ENCODE measurements around the gene HSPA12A.

HSPA12A gene

DNA sequence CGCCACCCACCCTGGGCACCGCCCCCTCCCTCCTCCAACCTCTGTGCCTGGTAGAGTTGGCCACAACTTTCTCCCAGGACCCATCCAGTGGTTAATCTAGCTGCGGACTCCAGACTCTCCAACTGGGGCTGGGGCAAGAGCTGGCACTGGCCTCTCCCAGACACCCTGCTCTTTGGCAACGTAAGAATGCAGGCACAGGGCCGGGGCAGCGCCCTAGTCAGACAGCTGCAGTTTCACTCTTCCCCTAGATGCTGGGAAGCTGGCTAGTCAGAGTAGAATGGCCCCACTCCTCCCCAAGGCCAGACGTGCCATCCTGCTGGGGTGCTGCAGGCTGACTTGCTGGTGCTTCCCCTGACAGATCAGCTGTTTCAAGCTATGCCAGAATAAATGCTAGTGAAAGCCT lies 22.1 kb downstream of the HSPA12A start:
- Mint-ChIP-seq H3K4me1 (peaks cover 78% of the 10 kb centered on the region), H3K36me3 (ENCODE audit: low read depth) (no peaks in the 10 kb centered on the region), H3K27ac (peak overlapping the region; percentile 94 to 97 (median 97)), H3K27me3 (ENCODE audit: low read depth) (peaks cover 3% of the 10 kb centered on the region), H3K9me3 (no peaks in the 10 kb centered on the region), H3K4me3 (peak overlapping the region in 1 of 3 experiments; percentile 11)
- TF ChIP-seq, protein P1, sequence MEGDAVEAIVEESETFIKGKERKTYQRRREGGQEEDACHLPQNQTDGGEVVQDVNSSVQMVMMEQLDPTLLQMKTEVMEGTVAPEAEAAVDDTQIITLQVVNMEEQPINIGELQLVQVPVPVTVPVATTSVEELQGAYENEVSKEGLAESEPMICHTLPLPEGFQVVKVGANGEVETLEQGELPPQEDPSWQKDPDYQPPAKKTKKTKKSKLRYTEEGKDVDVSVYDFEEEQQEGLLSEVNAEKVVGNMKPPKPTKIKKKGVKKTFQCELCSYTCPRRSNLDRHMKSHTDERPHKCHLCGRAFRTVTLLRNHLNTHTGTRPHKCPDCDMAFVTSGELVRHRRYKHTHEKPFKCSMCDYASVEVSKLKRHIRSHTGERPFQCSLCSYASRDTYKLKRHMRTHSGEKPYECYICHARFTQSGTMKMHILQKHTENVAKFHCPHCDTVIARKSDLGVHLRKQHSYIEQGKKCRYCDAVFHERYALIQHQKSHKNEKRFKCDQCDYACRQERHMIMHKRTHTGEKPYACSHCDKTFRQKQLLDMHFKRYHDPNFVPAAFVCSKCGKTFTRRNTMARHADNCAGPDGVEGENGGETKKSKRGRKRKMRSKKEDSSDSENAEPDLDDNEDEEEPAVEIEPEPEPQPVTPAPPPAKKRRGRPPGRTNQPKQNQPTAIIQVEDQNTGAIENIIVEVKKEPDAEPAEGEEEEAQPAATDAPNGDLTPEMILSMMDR (IDR thresholded peaks at IDR 0.05; ENCODE audit: unreplicated experiment in 3 of 3), result no peak

DNA sequence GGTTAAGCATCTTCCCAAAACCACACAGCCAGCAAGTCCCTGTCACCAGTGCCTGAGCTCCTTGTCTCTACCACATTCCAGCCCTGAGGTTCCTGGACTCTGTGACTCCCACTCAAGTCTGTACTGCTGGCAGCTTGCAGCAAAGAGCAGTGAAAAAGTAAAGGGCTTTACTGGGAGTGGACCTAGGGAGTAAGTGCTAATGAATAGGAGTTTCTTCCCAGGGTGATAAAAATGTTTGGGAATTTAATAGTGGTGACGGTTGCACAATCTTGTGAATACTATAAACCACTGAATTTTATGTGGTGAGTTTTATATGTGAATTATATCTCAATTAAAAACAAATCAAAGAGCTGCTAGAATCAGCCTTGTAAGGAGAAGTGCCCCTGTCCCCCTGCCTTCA lies 22.6 kb downstream of the HSPA12A start:
- peaks cover 6% of the 10 kb centered on the region for H3K27me3 Mint-ChIP-seq (ENCODE audit: low read depth)
- H3K36me3 Mint-ChIP-seq (ENCODE audit: low read depth), result no peaks in the 10 kb centered on the region
- peak overlapping the region in 1 of 3 experiments; percentile 17 for H3K4me3 Mint-ChIP-seq
- TF ChIP-seq, protein P1 (IDR thresholded peaks at IDR 0.05; ENCODE audit: unreplicated experiment in 3 of 3), result no peak
- peak overlapping the region; percentile 94 to 97 (median 97) for H3K27ac Mint-ChIP-seq
- H3K4me1 Mint-ChIP-seq, result peaks cover 79% of the 10 kb centered on the region
- H3K9me3 Mint-ChIP-seq, result no peaks in the 10 kb centered on the region

DNA sequence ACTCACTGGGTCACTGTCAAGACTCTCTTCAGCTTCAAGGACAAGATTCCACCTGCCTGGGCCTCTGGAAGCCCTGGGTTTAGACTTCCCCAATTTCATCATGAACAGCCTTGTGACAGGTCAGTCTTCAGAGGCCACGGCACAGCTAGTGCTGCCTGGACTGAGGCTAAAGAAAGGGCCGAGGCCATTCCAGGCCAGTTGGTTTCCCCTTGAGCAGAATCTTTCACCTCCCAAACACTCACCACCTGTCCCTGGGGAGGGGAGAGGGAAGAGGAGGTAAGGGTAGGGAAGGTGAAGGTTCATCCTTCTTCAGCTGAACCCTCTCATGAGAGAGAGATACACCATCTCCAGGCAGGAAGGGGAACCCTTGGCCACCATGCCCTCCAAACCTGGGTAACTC lies 24.3 kb downstream of the HSPA12A start:
- Mint-ChIP-seq H3K4me1 (peaks cover 93% of the 10 kb centered on the region), H3K27ac (peak overlapping the region; percentile 35 to 97 (median 91)), H3K36me3 (ENCODE audit: low read depth) (no peaks in the 10 kb centered on the region), H3K4me3 (no peak overlapping the region), H3K9me3 (no peaks in the 10 kb centered on the region), H3K27me3 (ENCODE audit: low read depth) (peaks cover 12% of the 10 kb centered on the region)
- TF ChIP-seq, protein P1 (IDR thresholded peaks at IDR 0.05; ENCODE audit: unreplicated experiment in 3 of 3), result no peak

DNA sequence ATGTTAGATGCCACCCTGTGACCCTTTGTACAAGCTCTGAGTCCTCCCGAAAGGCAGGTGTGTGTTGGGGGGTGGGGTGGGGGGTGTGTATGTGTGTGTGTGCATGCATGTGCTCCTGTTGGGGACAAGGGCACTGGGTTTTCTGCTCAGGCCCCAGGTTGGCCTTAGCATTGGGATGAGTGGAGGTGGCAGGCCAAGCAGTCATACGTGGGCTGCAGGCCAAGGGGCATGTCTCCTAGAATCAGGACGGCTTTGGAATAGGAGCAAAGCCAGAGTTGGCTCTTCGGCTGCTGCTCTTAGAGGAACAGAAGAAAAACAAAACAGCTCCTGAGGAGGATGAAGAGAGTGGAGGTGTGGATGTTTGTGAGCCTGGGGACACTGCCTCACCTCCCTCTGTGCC lies 26.0 kb downstream of the HSPA12A start:
- peak overlapping the region; percentile 63 to 91 (median 65) for H3K27ac Mint-ChIP-seq
- peak overlapping the region in 1 of 3 experiments; percentile 7 for H3K4me3 Mint-ChIP-seq
- H3K4me1 Mint-ChIP-seq, result peaks cover 90% of the 10 kb centered on the region
- H3K27me3 Mint-ChIP-seq (ENCODE audit: low read depth), result peaks cover 9% of the 10 kb centered on the region
- no peaks in the 10 kb centered on the region for H3K9me3 Mint-ChIP-seq
- no peaks in the 10 kb centered on the region for H3K36me3 Mint-ChIP-seq (ENCODE audit: low read depth)
- TF ChIP-seq, protein P1 (IDR thresholded peaks at IDR 0.05; ENCODE audit: unreplicated experiment in 3 of 3), result no peak

DNA sequence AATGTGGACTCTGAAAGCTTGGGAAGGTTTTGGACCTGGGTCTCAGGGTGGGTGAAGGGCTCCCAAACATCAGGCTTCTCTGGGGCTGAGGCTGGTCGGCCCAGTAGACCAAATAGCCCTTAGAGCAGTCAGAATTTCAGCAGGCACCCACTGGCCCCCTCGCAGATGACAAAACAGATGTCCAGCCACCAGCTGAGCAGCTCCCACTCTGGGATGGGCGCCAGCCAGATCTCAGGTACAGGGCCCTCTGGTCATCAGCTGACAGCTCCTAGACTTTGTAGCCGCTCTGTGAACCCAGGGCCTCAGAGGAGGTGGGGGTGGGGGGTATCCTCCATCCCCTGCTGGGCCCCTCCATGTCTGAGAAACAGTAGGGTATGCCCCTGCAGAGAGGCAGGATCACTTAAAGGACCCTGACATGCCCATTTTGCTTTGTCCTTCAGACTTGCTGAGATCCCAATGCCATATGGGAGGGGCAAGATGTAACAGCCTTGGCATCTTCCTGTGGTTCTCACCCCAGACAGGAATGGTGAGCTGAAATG lies 26.5 kb downstream of the HSPA12A start:
- Mint-ChIP-seq H3K36me3 (ENCODE audit: low read depth) (no peaks in the 10 kb centered on the region), H3K9me3 (no peaks in the 10 kb centered on the region), H3K4me3 (peak overlapping the region in 1 of 3 experiments; percentile 30), H3K27me3 (ENCODE audit: low read depth) (peaks cover 9% of the 10 kb centered on the region), H3K27ac (peak overlapping the region; percentile 63 to 91 (median 65)), H3K4me1 (peaks cover 90% of the 10 kb centered on the region)
- TF ChIP-seq, protein P1 (IDR thresholded peaks at IDR 0.05; ENCODE audit: unreplicated experiment in 3 of 3), result no peak

DNA sequence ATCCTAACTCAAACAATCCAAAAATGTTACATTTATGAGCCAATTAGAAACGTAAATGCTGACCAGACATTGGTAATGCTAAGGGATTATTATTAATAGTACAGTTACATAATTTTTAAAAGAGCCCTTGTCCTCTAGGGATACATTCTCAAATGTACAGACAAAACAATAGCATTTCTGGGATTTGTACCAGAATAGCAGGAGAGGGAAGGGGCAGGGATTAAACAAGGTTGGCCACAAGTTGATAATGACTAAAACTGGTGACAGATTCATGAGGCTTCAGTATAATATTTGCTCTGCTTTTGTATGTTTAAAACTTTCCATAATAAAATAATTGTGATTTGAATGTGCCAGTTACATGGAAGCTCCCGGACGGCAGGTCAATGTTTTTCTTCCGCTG lies 27.0 kb downstream of the HSPA12A start:
- Mint-ChIP-seq H3K27me3 (ENCODE audit: low read depth) (peaks cover 10% of the 10 kb centered on the region), H3K4me3 (peak overlapping the region in 1 of 3 experiments; percentile 30), H3K27ac (peak overlapping the region; percentile 31 to 63 (median 48)), H3K9me3 (no peaks in the 10 kb centered on the region), H3K4me1 (peaks cover 90% of the 10 kb centered on the region), H3K36me3 (ENCODE audit: low read depth) (no peaks in the 10 kb centered on the region)
- TF ChIP-seq, protein P1 (IDR thresholded peaks at IDR 0.05; ENCODE audit: unreplicated experiment in 3 of 3), result no peak

All from nephron (organoid).